ENCODE measurements around the gene IFNA10. TPM values are rescaled to one million over a fixed set of nuclear protein-coding genes. Genes with fewer than 3 reads are reported as not detected.
"Not testable (repeated sequence)": the region's sequence is repeated elsewhere in the genome, so short reads cannot be mapped to it uniquely, and the experiment has no call there.

The IFNA10 gene
- total RNA-seq: not detected in 2 replicates

- DNase-seq (ENCODE audit: low read depth, low spot score): not testable (repeated sequence)
Measured at GRCh38 chr9:21207043-21207442, at the start of gene IFNA10. IFNA10 (minus strand) TSS chr9:21207143; CDS start chr9:21207097, 46 bp downstream.

GRCh38 chr9:21255538-21256212 is 48.7 kb upstream of the IFNA10 start:
- no peak for DNase-seq (ENCODE audit: low read depth, low spot score)

- DNase-seq (ENCODE audit: low read depth, low spot score): peak; percentile 41
Measured at GRCh38 chr9:21252721-21253547, 46.0 kb upstream of the IFNA10 start.

GRCh38 chr9:21251638-21252037 is 44.7 kb upstream of the IFNA10 start:
- no peak for DNase-seq (ENCODE audit: low read depth, low spot score)

GRCh38 chr9:21251190-21251589 is 44.2 kb upstream of the IFNA10 start:
- no peak for DNase-seq (ENCODE audit: low read depth, low spot score)

- no peak for DNase-seq (ENCODE audit: low read depth, low spot score)
Measured at GRCh38 chr9:21244836-21245235, 37.9 kb upstream of the IFNA10 start.

GRCh38 chr9:21239911-21240310 is 33.0 kb upstream of the IFNA10 start, which contains the start of gene IFNA14:
IFNA14 (minus strand) TSS chr9:21240005; CDS start chr9:21239935, 70 bp downstream.
- no peak for DNase-seq (ENCODE audit: low read depth, low spot score)

- DNase-seq (ENCODE audit: low read depth, low spot score): not testable (repeated sequence)
Measured at GRCh38 chr9:21236360-21236714, 29.4 kb upstream of the IFNA10 start.

- not testable (repeated sequence) for DNase-seq (ENCODE audit: low read depth, low spot score)
Measured at GRCh38 chr9:21235468-21236359, 28.8 kb upstream of the IFNA10 start.

GRCh38 chr9:21234153-21234687 is 27.3 kb upstream of the IFNA10 start:
- no peak for DNase-seq (ENCODE audit: low read depth, low spot score)

- DNase-seq (ENCODE audit: low read depth, low spot score): no peak
Measured at GRCh38 chr9:21233258-21233657, 26.3 kb upstream of the IFNA10 start.

GRCh38 chr9:21228122-21228521 is 21.2 kb upstream of the IFNA10 start, which contains the start of gene IFNA17:
IFNA17 (minus strand) TSS chr9:21228222; CDS start chr9:21228173, 49 bp downstream.
- DNase-seq (ENCODE audit: low read depth, low spot score): no peak

- not testable (repeated sequence) for DNase-seq (ENCODE audit: low read depth, low spot score)
Measured at GRCh38 chr9:21217211-21217610, 10.3 kb upstream of the IFNA10 start, which contains the start of gene IFNA16. IFNA16 (minus strand) TSS chr9:21217311; CDS start chr9:21217305, 6 bp downstream.

- DNase-seq (ENCODE audit: low read depth, low spot score): not testable (repeated sequence)
Measured at GRCh38 chr9:21213411-21214326, 6.7 kb upstream of the IFNA10 start.

- DNase-seq (ENCODE audit: low read depth, low spot score): not testable (repeated sequence)
Measured at GRCh38 chr9:21212160-21212559, 5.2 kb upstream of the IFNA10 start.

- DNase-seq (ENCODE audit: low read depth, low spot score): not testable (repeated sequence)
Measured at GRCh38 chr9:21210782-21211181, 3.8 kb upstream of the IFNA10 start.

- no peak for DNase-seq (ENCODE audit: low read depth, low spot score)
Measured at GRCh38 chr9:21210311-21210710, 3.4 kb upstream of the IFNA10 start.

- no peak for DNase-seq (ENCODE audit: low read depth, low spot score)
Measured at GRCh38 chr9:21205204-21205603, 1.7 kb downstream of the IFNA10 start.

GRCh38 chr9:21202105-21202504 is 4.8 kb downstream of the IFNA10 start, which contains the start of gene IFNA7:
IFNA7 (minus strand) TSS chr9:21202205; CDS start chr9:21202165, 40 bp downstream.
- not testable (repeated sequence) for DNase-seq (ENCODE audit: low read depth, low spot score)

Measured in pulmonary artery endothelial cell (primary cell).